Activated naive CD4-positive, alpha-beta T cell treated with Interleukin-2 at 50 U/mL for 16 hours (primary cell): Measurements from ENCODE around the gene THSD7B.

Experiments
- DNase-seq: peaks from one replicate; pipeline ENCODE4 v3.0.0-alpha.2; 2020

The THSD7B gene

GRCh38 chr2:136809998-136810397 lies 44.7 kb downstream of the THSD7B start:
- DNase-seq, result no peak

- DNase-seq, result no peak
Measured at GRCh38 chr2:136818839-136819238, 53.5 kb downstream of the THSD7B start.

- DNase-seq, result no peak
Measured at GRCh38 chr2:136823291-136823690, 57.9 kb downstream of the THSD7B start.

- DNase-seq, result no peak
Measured at GRCh38 chr2:136828162-136828561, 62.8 kb downstream of the THSD7B start.

GRCh38 chr2:136828774-136829173 lies 63.4 kb downstream of the THSD7B start:
- no peak for DNase-seq

GRCh38 chr2:136844546-136844945 lies 79.2 kb downstream of the THSD7B start:
- DNase-seq, result no peak

- no peak for DNase-seq
Measured at GRCh38 chr2:136858656-136859055, 93.3 kb downstream of the THSD7B start.

- DNase-seq, result no peak
Measured at GRCh38 chr2:136860443-136860958, 95.2 kb downstream of the THSD7B start.

- no peak for DNase-seq
Measured at GRCh38 chr2:136863468-136863867, 98.1 kb downstream of the THSD7B start.

GRCh38 chr2:136863874-136864273 lies 98.5 kb downstream of the THSD7B start:
- no peak for DNase-seq

GRCh38 chr2:136871424-136871823 lies 106.1 kb downstream of the THSD7B start:
- no peak for DNase-seq

- no peak for DNase-seq
Measured at GRCh38 chr2:136874258-136874657, 108.9 kb downstream of the THSD7B start.

- DNase-seq, result no peak
Measured at GRCh38 chr2:136891100-136891499, 125.8 kb downstream of the THSD7B start.

GRCh38 chr2:136894007-136894634 lies 128.8 kb downstream of the THSD7B start:
- no peak for DNase-seq

GRCh38 chr2:136901732-136902131 lies 136.4 kb downstream of the THSD7B start:
- no peak for DNase-seq

GRCh38 chr2:136905779-136906178 lies 140.4 kb downstream of the THSD7B start:
- no peak for DNase-seq

- no peak for DNase-seq
Measured at GRCh38 chr2:136909777-136910176, 144.4 kb downstream of the THSD7B start.

GRCh38 chr2:136916131-136916530 lies 150.8 kb downstream of the THSD7B start:
- DNase-seq, result no peak

- no peak for DNase-seq
Measured at GRCh38 chr2:136917411-136917881, 152.1 kb downstream of the THSD7B start.

- DNase-seq, result no peak
Measured at GRCh38 chr2:136919682-136920081, 154.3 kb downstream of the THSD7B start.

GRCh38 chr2:136920652-136921333 lies 155.4 kb downstream of the THSD7B start:
- DNase-seq, result no peak

- DNase-seq, result no peak
Measured at GRCh38 chr2:136927156-136927555, 161.8 kb downstream of the THSD7B start.

GRCh38 chr2:136929531-136929930 lies 164.2 kb downstream of the THSD7B start:
- no peak for DNase-seq

- DNase-seq, result no peak
Measured at GRCh38 chr2:136932700-136933099, 167.4 kb downstream of the THSD7B start.
